Measurements from ENCODE around the gene ITPR3. TPM values are rescaled to one million over a fixed set of nuclear protein-coding genes. Genes with fewer than 3 reads are reported as not detected.

The ITPR3 gene
- total and polyA plus RNA-seq, 2 of the 13 experiments (the other 11 are each of a cell fraction or from before 2014, with no cell fraction given) = 3.8 to 21.4 TPM

DNA sequence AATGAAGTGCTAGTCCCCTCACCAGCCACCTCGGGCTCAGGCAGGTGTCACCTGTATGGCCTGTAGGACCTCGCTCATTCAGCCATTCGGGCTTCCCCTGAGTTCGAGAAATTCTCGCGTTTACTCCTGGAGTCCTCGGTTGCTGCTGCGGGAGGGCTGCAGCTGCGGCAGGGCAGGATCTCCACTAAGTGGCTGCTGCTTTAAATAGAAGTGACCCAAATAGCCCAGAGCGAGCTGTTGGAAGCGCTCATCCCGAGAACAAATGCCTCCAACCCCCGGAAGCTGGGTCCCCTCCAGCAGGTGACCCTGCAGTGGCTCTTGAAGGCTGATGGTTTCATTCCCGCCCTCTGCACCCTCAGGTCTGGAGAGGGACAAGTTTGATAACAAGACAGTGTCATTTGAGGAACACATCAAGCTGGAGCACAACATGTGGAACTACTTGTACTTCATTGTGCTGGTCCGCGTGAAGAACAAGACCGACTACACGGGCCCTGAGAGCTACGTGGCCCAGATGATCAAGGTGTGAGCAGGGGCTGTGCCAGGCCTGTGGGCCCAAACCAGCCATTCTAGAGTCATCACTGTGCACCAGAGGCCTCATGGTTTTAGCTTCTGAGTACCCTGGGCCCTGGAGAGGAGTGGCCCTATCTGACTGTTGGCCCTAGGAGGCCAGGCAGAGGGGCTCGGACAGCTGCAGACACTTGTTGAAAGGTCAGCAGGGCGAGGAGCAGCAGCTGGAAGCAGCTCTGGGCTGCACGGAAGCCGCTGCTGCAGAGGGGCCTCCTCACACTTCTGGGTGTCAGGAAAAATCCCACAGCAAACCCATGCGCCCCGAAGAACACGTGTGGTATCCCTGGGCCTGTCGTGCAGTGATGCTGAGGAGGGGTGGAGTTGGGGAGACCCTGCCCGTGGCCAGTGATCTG lies 72.3 kb downstream of the ITPR3 start:
- ATAC-seq (no peak), DNase-seq (ENCODE audit: low spot score) (no peak), FAIRE-seq (no peak)
- no peak overlapping the region for H3K4me2 ChIP-seq (ENCODE audit: low read depth, low read length)
- WGBS (ENCODE audit: low lambda C conversion rate) = 93% methylated on average over 24 of the region's 28 CpGs
- H3K27me3 ChIP-seq (ENCODE audit: control insufficient read depth in 1 of 2, insufficient read depth in 2 of 2, low read length in 2 of 2) = no peaks in the 10 kb centered on the region
- CTCF ChIA-PET (ENCODE audit: low intra/inter-chr PET ratio, low total read pairs) = no interaction called here
- in situ Hi-C loops (cut with HindIII; ENCODE audit: extremely low pct_ligation_motif_present, low pct_unique_long_range_greater_than_20kb) = no loop called here
- intact Hi-C loops (cut with micrococcal nuclease; ENCODE audit: unreplicated experiment) = no loop called here
- peaks cover 36 to 60% of the 10 kb centered on the region in 2 experiments for H3K36me3 ChIP-seq (replicated peaks in 1 of 2; ENCODE audit: control insufficient read depth in 1 of 2, insufficient read depth in 2 of 2, low read length in 2 of 2)
- H3K4me3 ChIP-seq (replicated peaks in 1 of 3; ENCODE audit: insufficient read depth in 1 of 3, low read depth in 2 of 3, low read length in 3 of 3) = no peak overlapping the region
- H4K20me1 ChIP-seq (ENCODE audit: insufficient read depth, low read length) = no peaks in the 10 kb centered on the region; the same call in 1 of the 2 replicates
- TF ChIP-seq ZNF7 (CRISPR knock-in tag; IDR thresholded peaks at IDR 0.05) (no peak), SKI (IDR thresholded peaks at IDR 0.05; ENCODE audit: partially characterized antibody) (no peak), IRF1 (CRISPR knock-in tag; IDR thresholded peaks at IDR 0.05; ENCODE audit: low read depth) (no peak), ZNF326 (CRISPR knock-in tag; IDR thresholded peaks at IDR 0.05; ENCODE audit: borderline replicate concordance) (no peak)
- TF ChIP-seq, protein P1, sequence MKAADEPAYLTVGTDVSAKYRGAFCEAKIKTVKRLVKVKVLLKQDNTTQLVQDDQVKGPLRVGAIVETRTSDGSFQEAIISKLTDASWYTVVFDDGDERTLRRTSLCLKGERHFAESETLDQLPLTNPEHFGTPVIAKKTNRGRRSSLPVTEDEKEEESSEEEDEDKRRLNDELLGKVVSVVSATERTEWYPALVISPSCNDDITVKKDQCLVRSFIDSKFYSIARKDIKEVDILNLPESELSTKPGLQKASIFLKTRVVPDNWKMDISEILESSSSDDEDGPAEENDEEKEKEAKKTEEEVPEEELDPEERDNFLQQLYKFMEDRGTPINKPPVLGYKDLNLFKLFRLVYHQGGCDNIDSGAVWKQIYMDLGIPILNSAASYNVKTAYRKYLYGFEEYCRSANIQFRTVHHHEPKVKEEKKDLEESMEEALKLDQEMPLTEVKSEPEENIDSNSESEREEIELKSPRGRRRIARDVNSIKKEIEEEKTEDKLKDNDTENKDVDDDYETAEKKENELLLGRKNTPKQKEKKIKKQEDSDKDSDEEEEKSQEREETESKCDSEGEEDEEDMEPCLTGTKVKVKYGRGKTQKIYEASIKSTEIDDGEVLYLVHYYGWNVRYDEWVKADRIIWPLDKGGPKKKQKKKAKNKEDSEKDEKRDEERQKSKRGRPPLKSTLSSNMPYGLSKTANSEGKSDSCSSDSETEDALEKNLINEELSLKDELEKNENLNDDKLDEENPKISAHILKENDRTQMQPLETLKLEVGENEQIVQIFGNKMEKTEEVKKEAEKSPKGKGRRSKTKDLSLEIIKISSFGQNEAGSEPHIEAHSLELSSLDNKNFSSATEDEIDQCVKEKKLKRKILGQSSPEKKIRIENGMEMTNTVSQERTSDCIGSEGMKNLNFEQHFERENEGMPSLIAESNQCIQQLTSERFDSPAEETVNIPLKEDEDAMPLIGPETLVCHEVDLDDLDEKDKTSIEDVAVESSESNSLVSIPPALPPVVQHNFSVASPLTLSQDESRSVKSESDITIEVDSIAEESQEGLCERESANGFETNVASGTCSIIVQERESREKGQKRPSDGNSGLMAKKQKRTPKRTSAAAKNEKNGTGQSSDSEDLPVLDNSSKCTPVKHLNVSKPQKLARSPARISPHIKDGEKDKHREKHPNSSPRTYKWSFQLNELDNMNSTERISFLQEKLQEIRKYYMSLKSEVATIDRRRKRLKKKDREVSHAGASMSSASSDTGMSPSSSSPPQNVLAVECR (CRISPR knock-in tag; IDR thresholded peaks at IDR 0.05; ENCODE audit: borderline replicate concordance) = no peak
- H2AFZ ChIP-seq (ENCODE audit: low read length) = no peak overlapping the region
- no peak overlapping the region for H3K27ac ChIP-seq (ENCODE audit: extremely low read length, insufficient read depth, low read length)
- no peaks in the 10 kb centered on the region for H3K4me1 ChIP-seq (ENCODE audit: insufficient read depth, low read length)
- no peak overlapping the region for H3K9ac ChIP-seq (ENCODE audit: insufficient read depth, low read depth, low read length)
- no TSS peak for BruUV-seq (replicated peaks)
- no peaks in the 10 kb centered on the region for H3K9me3 ChIP-seq (ENCODE audit: low read length)
- POLR2A ChIA-PET = interaction anchor here (0.8 to 2.8 kb wide), 3 partner anchors 11 to 103 kb away, joined by 3 to 11 read pairs (median 9); partner anchors contain the start of gene UQCC2
- H3K79me2 ChIP-seq (ENCODE audit: insufficient read depth, low read length) = no peaks in the 10 kb centered on the region

Measured in HepG2 (cell line).